ENCODE measurements around the gene GOLGA8B. TPM values are rescaled to one million over a fixed set of nuclear protein-coding genes. Genes with fewer than 3 reads are reported as not detected.
"Not testable (repeated sequence)": the region's sequence is repeated elsewhere in the genome, so short reads cannot be mapped to it uniquely, and the experiment has no call there.

Gene GOLGA8B
- total RNA-seq, 1 donor from 2014 or later = 161 TPM

DNA sequence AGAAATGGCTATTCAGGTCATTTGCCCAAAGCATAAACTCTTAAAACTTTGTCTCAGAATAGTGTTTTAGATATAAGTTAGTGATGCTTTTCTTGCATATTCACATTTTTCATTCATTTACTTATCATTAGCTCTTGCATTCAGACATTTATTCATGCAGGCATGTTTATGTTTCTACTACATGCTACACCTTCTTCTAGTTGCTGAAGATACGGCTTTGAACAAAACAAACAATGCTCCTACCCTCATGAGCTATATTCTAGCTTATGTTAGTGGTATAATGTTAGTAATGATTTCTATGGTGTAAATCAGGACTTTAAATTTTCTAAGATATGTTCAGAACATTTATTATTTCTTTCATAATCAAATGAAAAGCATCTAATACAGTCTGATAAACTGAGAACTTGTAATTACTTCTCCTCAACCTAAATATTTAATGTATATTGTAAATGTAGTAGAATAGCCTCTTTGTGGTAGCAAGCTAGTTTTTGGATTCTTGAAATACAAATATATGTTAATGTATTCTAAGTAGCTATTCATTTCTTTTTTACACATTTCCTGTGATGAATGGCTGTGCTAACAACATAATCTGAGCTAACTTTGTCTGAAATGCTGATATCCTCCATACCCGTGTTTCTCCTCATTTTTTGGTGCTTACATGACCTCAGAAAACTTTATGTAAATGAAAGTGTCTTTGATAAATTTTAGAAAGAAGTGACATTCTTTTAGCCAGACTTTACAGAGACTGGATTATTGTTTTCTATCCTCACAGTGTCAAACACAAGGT is 15.5 kb upstream of the GOLGA8B start:
- Mint-ChIP-seq H3K27ac (ENCODE audit: unreplicated experiment) (no peak overlapping the region), H3K27me3 (ENCODE audit: unreplicated experiment) (peaks cover 2% of the 10 kb centered on the region)

DNA sequence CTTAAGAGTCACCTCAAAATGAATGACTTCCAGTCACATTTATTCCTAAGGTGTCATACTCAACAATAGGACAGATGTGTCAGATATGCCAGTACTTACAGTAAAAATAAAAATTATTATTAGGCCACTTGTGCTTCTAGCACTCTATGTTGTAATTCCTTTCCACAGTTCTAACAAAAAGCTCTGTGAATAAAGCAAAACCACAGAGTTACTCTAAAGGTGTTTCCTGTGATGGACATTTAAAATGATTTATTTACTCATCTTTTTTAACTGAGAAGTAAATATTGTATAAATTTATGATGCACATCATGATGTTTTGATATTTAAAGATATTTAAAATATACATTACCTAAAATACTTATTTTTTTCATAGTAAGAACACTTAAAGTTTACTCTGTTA is 13.9 kb upstream of the GOLGA8B start:
- H3K27ac Mint-ChIP-seq (ENCODE audit: unreplicated experiment) = no peak overlapping the region
- TF ChIP-seq, protein P1, sequence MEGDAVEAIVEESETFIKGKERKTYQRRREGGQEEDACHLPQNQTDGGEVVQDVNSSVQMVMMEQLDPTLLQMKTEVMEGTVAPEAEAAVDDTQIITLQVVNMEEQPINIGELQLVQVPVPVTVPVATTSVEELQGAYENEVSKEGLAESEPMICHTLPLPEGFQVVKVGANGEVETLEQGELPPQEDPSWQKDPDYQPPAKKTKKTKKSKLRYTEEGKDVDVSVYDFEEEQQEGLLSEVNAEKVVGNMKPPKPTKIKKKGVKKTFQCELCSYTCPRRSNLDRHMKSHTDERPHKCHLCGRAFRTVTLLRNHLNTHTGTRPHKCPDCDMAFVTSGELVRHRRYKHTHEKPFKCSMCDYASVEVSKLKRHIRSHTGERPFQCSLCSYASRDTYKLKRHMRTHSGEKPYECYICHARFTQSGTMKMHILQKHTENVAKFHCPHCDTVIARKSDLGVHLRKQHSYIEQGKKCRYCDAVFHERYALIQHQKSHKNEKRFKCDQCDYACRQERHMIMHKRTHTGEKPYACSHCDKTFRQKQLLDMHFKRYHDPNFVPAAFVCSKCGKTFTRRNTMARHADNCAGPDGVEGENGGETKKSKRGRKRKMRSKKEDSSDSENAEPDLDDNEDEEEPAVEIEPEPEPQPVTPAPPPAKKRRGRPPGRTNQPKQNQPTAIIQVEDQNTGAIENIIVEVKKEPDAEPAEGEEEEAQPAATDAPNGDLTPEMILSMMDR (IDR thresholded peaks at IDR 0.05; ENCODE audit: partially characterized antibody, unreplicated experiment) = no peak
- no peak overlapping the region for H3K4me3 Mint-ChIP-seq (ENCODE audit: unreplicated experiment)
- no peaks in the 10 kb centered on the region for H3K27me3 Mint-ChIP-seq (ENCODE audit: unreplicated experiment)
- no peaks in the 10 kb centered on the region for H3K36me3 Mint-ChIP-seq (ENCODE audit: unreplicated experiment)
- no peak for DNase-seq
- no peaks in the 10 kb centered on the region for H3K4me1 Mint-ChIP-seq (ENCODE audit: low read depth, unreplicated experiment)
- H3K9me3 Mint-ChIP-seq (ENCODE audit: unreplicated experiment) = no peaks in the 10 kb centered on the region

More for the DNA sequence above, 15.5 kb upstream of the GOLGA8B start:
- no peaks in the 10 kb centered on the region for H3K9me3 Mint-ChIP-seq (ENCODE audit: unreplicated experiment)
- no peak overlapping the region for H3K4me3 Mint-ChIP-seq (ENCODE audit: unreplicated experiment)
- DNase-seq = no peak
- no peaks in the 10 kb centered on the region for H3K4me1 Mint-ChIP-seq (ENCODE audit: low read depth, unreplicated experiment)
- H3K36me3 Mint-ChIP-seq (ENCODE audit: unreplicated experiment) = no peaks in the 10 kb centered on the region
- TF ChIP-seq, protein P1 (IDR thresholded peaks at IDR 0.05; ENCODE audit: partially characterized antibody, unreplicated experiment) = no peak

DNA sequence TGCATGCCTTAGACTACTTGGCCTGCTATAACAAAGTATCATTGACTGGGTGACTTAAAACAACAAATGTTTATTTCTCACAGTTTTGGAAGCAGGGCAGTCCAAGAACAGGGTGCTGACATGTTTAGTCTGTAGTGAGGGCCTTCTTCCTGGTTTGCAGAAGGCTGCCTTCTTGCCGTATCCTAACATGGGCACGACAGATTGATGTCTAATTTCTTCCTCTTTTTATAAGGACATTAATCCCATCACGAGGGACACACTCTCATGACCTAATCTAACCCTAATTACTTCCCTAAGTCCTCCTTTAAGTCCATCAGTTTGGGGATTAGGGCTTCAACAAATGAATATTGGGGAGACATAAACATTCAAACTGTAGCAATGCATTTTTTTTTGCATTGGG is 10.9 kb upstream of the GOLGA8B start:
- Mint-ChIP-seq H3K36me3 (ENCODE audit: unreplicated experiment) (no peaks in the 10 kb centered on the region), H3K9me3 (ENCODE audit: unreplicated experiment) (no peaks in the 10 kb centered on the region), H3K4me1 (ENCODE audit: low read depth, unreplicated experiment) (peaks cover 10% of the 10 kb centered on the region), H3K4me3 (ENCODE audit: unreplicated experiment) (no peak overlapping the region), H3K27me3 (ENCODE audit: unreplicated experiment) (no peaks in the 10 kb centered on the region), H3K27ac (ENCODE audit: unreplicated experiment) (no peak overlapping the region)
- TF ChIP-seq, protein P1 (IDR thresholded peaks at IDR 0.05; ENCODE audit: partially characterized antibody, unreplicated experiment) = no peak
- no peak for DNase-seq

DNA sequence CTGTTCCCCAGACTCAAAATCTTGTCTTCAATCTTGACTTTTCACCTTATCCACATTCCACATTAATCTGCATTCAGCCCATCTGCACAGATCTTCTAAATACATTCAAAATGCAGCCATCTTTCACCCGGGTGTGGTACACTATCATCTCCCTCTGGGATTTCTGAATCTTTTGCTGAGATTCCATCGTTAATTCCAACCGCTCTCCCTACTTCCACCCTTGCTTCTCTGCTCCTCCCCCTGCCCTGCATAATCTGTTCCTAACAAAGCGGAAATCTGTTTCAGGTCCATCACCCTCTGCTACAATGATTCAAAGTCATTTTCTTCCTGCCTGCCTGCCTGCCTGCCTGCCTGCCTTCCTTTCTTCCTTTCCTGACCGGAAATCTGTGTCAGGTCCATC is 7.9 kb upstream of the GOLGA8B start:
- TF ChIP-seq, protein P1 (IDR thresholded peaks at IDR 0.05; ENCODE audit: partially characterized antibody, unreplicated experiment) = no peak

DNA sequence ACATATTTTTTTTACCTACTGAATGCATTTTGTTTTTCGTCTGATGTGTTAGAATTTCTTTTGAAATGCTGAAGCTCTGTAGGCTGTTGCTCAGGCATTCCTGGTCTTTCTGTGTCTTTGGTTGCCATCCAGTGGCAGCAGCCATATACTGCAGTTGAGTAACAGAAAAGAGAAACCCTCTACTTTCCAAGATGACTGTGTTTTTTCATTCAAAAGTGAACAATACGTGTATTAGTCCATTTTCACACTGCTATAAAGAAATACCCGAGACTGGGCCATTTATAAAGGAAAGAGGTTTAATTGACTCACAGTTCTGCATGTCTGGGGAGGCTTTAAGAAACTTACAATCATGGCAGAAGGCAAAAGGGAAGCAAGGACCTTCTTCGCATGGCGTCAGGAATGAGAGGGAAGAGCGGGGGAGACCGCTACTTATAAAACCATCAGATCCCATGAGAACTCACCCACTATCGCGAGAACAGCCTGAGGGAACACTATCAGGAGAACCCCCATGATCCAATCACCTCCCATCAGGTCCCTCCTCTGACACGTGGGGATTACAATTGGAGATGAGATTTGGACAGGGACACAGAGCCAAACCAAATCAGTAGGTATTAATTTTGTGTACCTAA is 4.7 kb upstream of the GOLGA8B start:
- H3K27ac Mint-ChIP-seq (ENCODE audit: unreplicated experiment) = no peak overlapping the region
- H3K4me1 Mint-ChIP-seq (ENCODE audit: low read depth, unreplicated experiment) = peaks cover 15% of the 10 kb centered on the region
- peaks cover 3% of the 10 kb centered on the region for H3K27me3 Mint-ChIP-seq (ENCODE audit: unreplicated experiment)
- peak overlapping the region; percentile 35 for H3K4me3 Mint-ChIP-seq (ENCODE audit: unreplicated experiment)
- TF ChIP-seq, protein P1 (IDR thresholded peaks at IDR 0.05; ENCODE audit: partially characterized antibody, unreplicated experiment) = peak; percentile 73
- H3K9me3 Mint-ChIP-seq (ENCODE audit: unreplicated experiment) = peaks cover 3% of the 10 kb centered on the region
- peak; percentile 45 for DNase-seq
- H3K36me3 Mint-ChIP-seq (ENCODE audit: unreplicated experiment) = no peaks in the 10 kb centered on the region

More for the DNA sequence above, 7.9 kb upstream of the GOLGA8B start:
- Mint-ChIP-seq H3K27me3 (ENCODE audit: unreplicated experiment) (no peaks in the 10 kb centered on the region), H3K4me1 (ENCODE audit: low read depth, unreplicated experiment) (peaks cover 13% of the 10 kb centered on the region), H3K9me3 (ENCODE audit: unreplicated experiment) (no peaks in the 10 kb centered on the region), H3K27ac (ENCODE audit: unreplicated experiment) (no peak overlapping the region), H3K36me3 (ENCODE audit: unreplicated experiment) (no peaks in the 10 kb centered on the region), H3K4me3 (ENCODE audit: unreplicated experiment) (peak overlapping the region; percentile 58)
- DNase-seq = no peak

DNA sequence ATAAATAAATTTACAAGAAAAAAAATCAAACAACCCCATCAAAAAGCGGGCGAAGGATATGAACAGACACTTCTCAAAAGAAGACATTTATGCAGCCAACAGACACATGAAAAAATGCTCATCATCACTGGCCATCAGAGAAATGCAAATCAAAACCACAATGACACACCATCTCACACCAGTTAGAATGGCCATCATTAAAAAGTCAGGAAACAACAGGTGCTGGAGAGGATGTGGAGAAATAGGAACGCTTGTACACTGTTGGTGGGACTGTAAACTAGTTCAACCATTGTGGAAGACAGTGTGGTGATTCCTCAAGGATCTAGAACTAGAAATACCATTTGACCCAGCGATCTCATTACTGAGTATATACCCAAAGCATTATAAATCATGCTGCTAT is 2.5 kb upstream of the GOLGA8B start:
- not testable (repeated sequence) for H3K9me3 Mint-ChIP-seq (ENCODE audit: unreplicated experiment); H3K4me3 Mint-ChIP-seq (ENCODE audit: unreplicated experiment); H3K27me3 Mint-ChIP-seq (ENCODE audit: unreplicated experiment); DNase-seq; H3K36me3 Mint-ChIP-seq (ENCODE audit: unreplicated experiment); H3K27ac Mint-ChIP-seq (ENCODE audit: unreplicated experiment)
- H3K4me1 Mint-ChIP-seq (ENCODE audit: low read depth, unreplicated experiment) = peaks cover 12% of the 10 kb centered on the region
